CD4-positive, alpha-beta memory T cell (primary cell): Measurements from ENCODE around the gene ZNF618. TPM values are rescaled to one million over a fixed set of nuclear protein-coding genes. Genes with fewer than 3 reads are reported as not detected.

Experiments used
- CTCF ChIA-PET: fragments of 350-600 bp; sonication (Branson Sonifier 250); formaldehyde crosslinking; loops from one replicate; lab custom pipeline; 2021; ENCODE audit warnings: inconsistent platforms; ENCODE audit not compliant: partially characterized antibody; lab: Charles Lee
- POLR2A ChIA-PET: fragments of 350-600 bp; sonication (Branson Sonifier 250); formaldehyde crosslinking; loops from one replicate; lab custom pipeline; 2021; ENCODE audit not compliant: partially characterized antibody; lab: Charles Lee
- DNase-seq, 5 donors: peaks; one replicate each; pipeline versions ENCODE4 v3.0.0 to v3.0.0-alpha.2; 2020 to 2022; ENCODE audit warnings: mixed read lengths in 1 of 5
- H3K27ac ChIP-seq: one replicate; pipeline ENCODE4 v1.7.0; 2013; ENCODE audit warnings: low read depth, low read length
- H3K27me3 ChIP-seq: 2 replicates; pipeline ENCODE4 v1.7.0; 2013; ENCODE audit warnings: mild to moderate bottlenecking, low read length, moderate library complexity; ENCODE audit not compliant: insufficient read depth
- H3K36me3 ChIP-seq: 2 replicates; pipeline ENCODE4 v1.7.0; 2013; ENCODE audit warnings: mild to moderate bottlenecking, low read length, moderate library complexity; ENCODE audit not compliant: insufficient read depth
- H3K4me1 ChIP-seq: 2 replicates; pipeline ENCODE4 v1.7.0; 2013; ENCODE audit warnings: mild to moderate bottlenecking, low read length, moderate library complexity; ENCODE audit not compliant: insufficient read depth
- H3K4me3 ChIP-seq, 2 donors: one replicate each; pipeline ENCODE4 v1.7.0; 2013; ENCODE audit warnings: low read length in 2 of 2, mild to moderate bottlenecking in 1 of 2
- H3K9me3 ChIP-seq, 2 donors: one replicate each; pipeline ENCODE4 v1.7.0; 2013; ENCODE audit warnings: low read length in 2 of 2, control low read depth in 1 of 2; ENCODE audit not compliant: control insufficient read depth in 1 of 2
- H3K27ac Mint-ChIP-seq, 7 donors: one replicate each; pipeline ENCODE4 v1.8.0; 2020 to 2021; ENCODE audit warnings: mixed read lengths in 7 of 7, mild to moderate bottlenecking in 6 of 7, inconsistent platforms in 3 of 7, moderate library complexity in 3 of 7
- H3K27me3 Mint-ChIP-seq, 2 donors: one replicate each; pipeline ENCODE4 v1.8.0; 2020 to 2021; ENCODE audit warnings: mixed read lengths in 2 of 2
- H3K36me3 Mint-ChIP-seq, 2 donors: one replicate each; pipeline ENCODE4 v1.8.0; 2020 to 2021; ENCODE audit warnings: mixed read lengths in 2 of 2, inconsistent platforms in 1 of 2, mild to moderate bottlenecking in 1 of 2
- H3K4me1 Mint-ChIP-seq, 4 donors: one replicate each; pipeline ENCODE4 v1.8.0; 2020 to 2021; ENCODE audit warnings: mixed read lengths in 4 of 4, mild to moderate bottlenecking in 1 of 4
- H3K4me3 Mint-ChIP-seq, 8 donors: one replicate each; pipeline ENCODE4 v1.8.0; 2020 to 2021; ENCODE audit warnings: mixed read lengths in 8 of 8, mild to moderate bottlenecking in 7 of 8, moderate library complexity in 6 of 8, inconsistent platforms in 3 of 8
- H3K9me3 Mint-ChIP-seq, 8 donors: one replicate each; pipeline ENCODE4 v1.8.0; 2020 to 2021; ENCODE audit warnings: mixed read lengths in 8 of 8, mild to moderate bottlenecking in 5 of 8, inconsistent platforms in 3 of 8, moderate library complexity in 1 of 8
- intact Hi-C: fragments of 100-400 bp; cut with micrococcal nuclease; formaldehyde crosslinking; loops from one replicate; pipeline ENCODE4 v1.15.1; 2023
- polyA plus RNA-seq, 2 donors: library from polyadenylated mRNA; unstranded; fragments of 300-500 nt; fragmentation: Illumina TruSeq; gene quantifications; one replicate each; pipeline ENCODE4 v1.2.3, GENCODE V29; 2021
- total RNA-seq, 2 experiments: library from RNA; stranded (reverse); gene quantifications; one replicate each; pipeline ENCODE4 v1.2.3, GENCODE V29; 2021

Gene ZNF618
- total and polyA plus RNA-seq, 4 experiments from 2014 or later = 0.79 to 1.7 (median 0.80) TPM; not detected in 1

GRCh38 chr9:114069476-114070187 is 193.5 kb downstream of the ZNF618 start:
- Mint-ChIP-seq H3K4me3 (no peak overlapping the region), H3K36me3 (no peaks in the 10 kb centered on the region), H3K4me1 (no peaks in the 10 kb centered on the region), H3K27me3 (peaks cover 0 to 4% of the 10 kb centered on the region in 2 donors), H3K27ac (no peak overlapping the region), H3K9me3 (peaks cover 0 to 2% (median 0%) of the 10 kb centered on the region in 8 donors)
- ChIA-PET POLR2A (no interaction called here), CTCF (interaction anchor here (6.3 kb wide), 1 partner anchor 13 kb away, joined by 30 read pairs; no protein-coding TSS in a partner anchor)
- no peaks in the 10 kb centered on the region for H3K36me3 ChIP-seq
- H3K4me3 ChIP-seq = no peak overlapping the region
- H3K27me3 ChIP-seq = no peaks in the 10 kb centered on the region
- no peak overlapping the region for H3K27ac ChIP-seq
- DNase-seq = no peak
- no peaks in the 10 kb centered on the region for H3K9me3 ChIP-seq
- intact Hi-C loops = no loop called here
- H3K4me1 ChIP-seq = no peaks in the 10 kb centered on the region

GRCh38 chr9:114070188-114071103 is 194.3 kb downstream of the ZNF618 start:
- Histone ChIP-seq H3K36me3 (no peaks in the 10 kb centered on the region), H3K4me1 (no peaks in the 10 kb centered on the region), H3K27me3 (no peaks in the 10 kb centered on the region), H3K9me3 (no peaks in the 10 kb centered on the region), H3K27ac (no peak overlapping the region), H3K4me3 (no peak overlapping the region)
- DNase-seq = no peak
- H3K27me3 Mint-ChIP-seq = peaks cover 3 to 7% of the 10 kb centered on the region in 2 donors
- ChIA-PET CTCF (interaction anchor here (6.3 kb wide), 1 partner anchor 12 kb away, joined by 30 read pairs; no protein-coding TSS in a partner anchor), POLR2A (no interaction called here)
- H3K36me3 Mint-ChIP-seq = no peaks in the 10 kb centered on the region
- intact Hi-C loops = no loop called here
- H3K4me3 Mint-ChIP-seq = no peak overlapping the region
- H3K4me1 Mint-ChIP-seq = peaks cover 0 to 2% (median 0%) of the 10 kb centered on the region in 4 donors
- peaks cover 0 to 2% (median 0%) of the 10 kb centered on the region in 8 donors for H3K9me3 Mint-ChIP-seq
- H3K27ac Mint-ChIP-seq = no peak overlapping the region

DNA sequence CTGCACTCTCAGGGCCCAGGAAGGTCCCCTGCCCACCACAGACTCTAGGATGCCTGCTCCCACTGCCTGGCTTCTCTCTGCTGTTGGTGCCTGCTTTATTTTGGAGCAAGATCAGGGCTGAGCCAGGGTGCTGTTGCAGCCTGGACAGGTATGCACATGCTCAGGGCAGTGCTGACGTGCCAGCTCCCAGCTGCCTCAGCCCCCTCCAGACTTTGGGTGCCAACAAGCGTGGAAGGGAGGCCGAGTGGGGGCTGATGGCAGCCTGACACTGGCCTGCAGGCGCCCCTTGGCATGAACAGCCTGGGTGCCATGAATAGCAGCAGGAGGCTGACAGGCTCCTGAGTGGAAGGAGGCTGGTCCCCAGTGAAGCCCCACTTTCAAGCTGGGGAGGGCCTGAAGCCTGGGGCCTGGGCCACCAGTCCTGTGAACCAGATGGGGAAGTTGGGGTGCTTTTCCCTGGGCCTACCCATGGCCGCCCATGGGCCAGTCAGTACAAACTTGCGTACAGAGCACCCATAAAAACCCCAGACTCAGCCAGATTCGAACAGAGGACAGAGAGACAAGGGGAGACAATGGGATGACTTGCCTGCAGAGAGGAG is 195.2 kb downstream of the ZNF618 start:
- H3K36me3 Mint-ChIP-seq = no peaks in the 10 kb centered on the region

GRCh38 chr9:114072184-114073140 is 196.4 kb downstream of the ZNF618 start:
- no peak overlapping the region for H3K27ac Mint-ChIP-seq
- intact Hi-C loops = no loop called here
- H3K36me3 Mint-ChIP-seq = no peaks in the 10 kb centered on the region

More for the DNA sequence above, 195.2 kb downstream of the ZNF618 start:
- no peak for DNase-seq
- intact Hi-C loops = no loop called here
- peaks cover 7 to 8% of the 10 kb centered on the region in 2 donors for H3K27me3 Mint-ChIP-seq
- H3K27me3 ChIP-seq = no peaks in the 10 kb centered on the region
- no peaks in the 10 kb centered on the region for H3K36me3 ChIP-seq
- peaks cover 0 to 1% (median 0%) of the 10 kb centered on the region in 8 donors for H3K9me3 Mint-ChIP-seq
- H3K27ac ChIP-seq = no peak overlapping the region
- no peak overlapping the region for H3K4me3 Mint-ChIP-seq
- CTCF ChIA-PET = interaction anchor here (0.6 to 6.3 kb wide), 2 partner anchors 11 to 34 kb away, joined by 3 to 30 read pairs; no protein-coding TSS in a partner anchor
- no peaks in the 10 kb centered on the region for H3K4me1 ChIP-seq
- H3K4me1 Mint-ChIP-seq = peaks cover 0 to 4% (median 0%) of the 10 kb centered on the region in 4 donors
- H3K27ac Mint-ChIP-seq = peak overlapping the region in 1 of 7 donors; percentile 21
- H3K9me3 ChIP-seq = no peaks in the 10 kb centered on the region
- POLR2A ChIA-PET = no interaction called here
- H3K4me3 ChIP-seq = no peak overlapping the region

GRCh38 chr9:114075602-114076001 is 199.5 kb downstream of the ZNF618 start:
- H3K27me3 ChIP-seq = no peaks in the 10 kb centered on the region
- H3K9me3 ChIP-seq = no peaks in the 10 kb centered on the region
- CTCF ChIA-PET = interaction anchor here (6.3 kb wide), 1 partner anchor 7 kb away, joined by 30 read pairs; no protein-coding TSS in a partner anchor
- DNase-seq = no peak
- H3K36me3 Mint-ChIP-seq = no peaks in the 10 kb centered on the region
- no peaks in the 10 kb centered on the region for H3K9me3 Mint-ChIP-seq
- no peaks in the 10 kb centered on the region for H3K36me3 ChIP-seq
- no peak overlapping the region for H3K4me3 Mint-ChIP-seq
- intact Hi-C loops = no loop called here
- H3K4me3 ChIP-seq = no peak overlapping the region
- H3K4me1 Mint-ChIP-seq = peaks cover 0 to 4% (median 0%) of the 10 kb centered on the region in 4 donors
- H3K4me1 ChIP-seq = no peaks in the 10 kb centered on the region
- no peak overlapping the region for H3K27ac ChIP-seq
- POLR2A ChIA-PET = no interaction called here
- H3K27me3 Mint-ChIP-seq = peaks cover 12 to 15% of the 10 kb centered on the region in 2 donors
- H3K27ac Mint-ChIP-seq = no peak overlapping the region

More at GRCh38 chr9:114072184-114073140, 196.4 kb downstream of the ZNF618 start:
- peaks cover 0 to 4% (median 0%) of the 10 kb centered on the region in 4 donors for H3K4me1 Mint-ChIP-seq
- ChIA-PET POLR2A (no interaction called here), CTCF (interaction anchor here (0.6 to 6.3 kb wide), 3 partner anchors 10 to 45 kb away, joined by 3 to 30 read pairs (median 3); no protein-coding TSS in a partner anchor)
- DNase-seq = no peak
- peaks cover 12 to 15% of the 10 kb centered on the region in 2 donors for H3K27me3 Mint-ChIP-seq
- Histone ChIP-seq H3K4me3 (no peak overlapping the region), H3K36me3 (no peaks in the 10 kb centered on the region), H3K9me3 (no peaks in the 10 kb centered on the region), H3K4me1 (no peaks in the 10 kb centered on the region), H3K27ac (no peak overlapping the region), H3K27me3 (no peaks in the 10 kb centered on the region)
- no peak overlapping the region for H3K4me3 Mint-ChIP-seq
- H3K9me3 Mint-ChIP-seq = no peaks in the 10 kb centered on the region
